ENCODE measurements around the gene CAPN1. TPM values are rescaled to one million over a fixed set of nuclear protein-coding genes. Genes with fewer than 3 reads are reported as not detected.
"Not testable (repeated sequence)": the region's sequence is repeated elsewhere in the genome, so short reads cannot be mapped to it uniquely, and the experiment has no call there.

CAPN1 gene
- total and polyA plus RNA-seq, 2 experiments from 2014 or later, result 106 to 145 TPM

DNA sequence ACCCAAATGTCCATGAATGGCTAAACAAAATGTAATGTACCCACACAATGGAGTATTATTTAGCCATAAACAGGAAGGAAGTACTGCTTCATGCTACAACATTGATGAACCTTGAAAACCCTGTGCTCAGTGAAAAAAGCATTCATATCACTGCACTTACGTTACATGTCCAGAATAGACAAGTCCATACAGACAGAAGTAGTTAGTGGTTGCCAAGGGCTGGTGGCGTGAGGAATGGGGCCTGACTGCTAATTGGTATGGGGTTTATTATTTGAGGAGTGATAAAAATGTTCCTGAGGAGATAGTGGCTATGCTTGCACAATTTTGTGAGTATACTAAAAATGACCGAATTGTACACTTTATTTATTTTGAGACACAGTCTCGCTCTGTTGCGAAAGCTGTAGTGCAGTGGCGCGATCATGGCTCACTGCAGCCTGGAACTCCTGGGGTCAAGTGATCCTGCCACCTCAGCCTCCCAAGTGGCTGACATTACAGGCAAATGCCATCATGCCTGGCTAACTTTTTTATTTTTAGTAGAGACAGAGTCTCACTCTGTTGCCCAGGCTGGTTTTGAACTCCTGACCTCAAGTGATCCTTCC, 39.7 kb upstream of the CAPN1 start:
- no peaks in the 10 kb centered on the region for H3K79me2 ChIP-seq (ENCODE audit: insufficient read depth)
- no peaks in the 10 kb centered on the region for H3K4me1 ChIP-seq (ENCODE audit: insufficient read depth)
- no peaks in the 10 kb centered on the region for H3K9me3 ChIP-seq (ENCODE audit: low read depth)
- no peaks in the 10 kb centered on the region for H4K20me1 ChIP-seq (ENCODE audit: insufficient read depth)
- DNase-seq, result no peak
- no peaks in the 10 kb centered on the region for H3K9me2 ChIP-seq (ENCODE audit: insufficient read depth)
- WGBS, 2 experiments (ENCODE audit: low coverage in 1 of 2, low lambda C conversion rate in 2 of 2, missing lambda C conversion rate in 2 of 2), result 83 to 85% methylated on average over 7 of the region's 7 CpGs
- in situ Hi-C loops (cut with MboI), result no loop called here
- H2AFZ ChIP-seq, result no peak overlapping the region
- H3K27ac ChIP-seq, result no peak overlapping the region
- H3K36me3 ChIP-seq (ENCODE audit: low read depth), result no peaks in the 10 kb centered on the region
- no peaks in the 10 kb centered on the region for H3F3A ChIP-seq (ENCODE audit: insufficient read depth)
- no peak overlapping the region for H3K4me2 ChIP-seq (ENCODE audit: unreplicated experiment)
- H3K4me3 ChIP-seq, result no peak overlapping the region
- no peak for TF ChIP-seq EZH2 (IDR thresholded peaks at IDR 0.05; ENCODE audit: insufficient read depth, poor library complexity, severe bottlenecking)
- TF ChIP-seq EZH2phosphoT487 (IDR thresholded peaks at IDR 0.05; ENCODE audit: insufficient read depth, low read depth), result no peak
- no peak overlapping the region for H3K9ac ChIP-seq
- H3K27me3 ChIP-seq (replicated peaks; ENCODE audit: insufficient read depth), result no peaks in the 10 kb centered on the region

DNA sequence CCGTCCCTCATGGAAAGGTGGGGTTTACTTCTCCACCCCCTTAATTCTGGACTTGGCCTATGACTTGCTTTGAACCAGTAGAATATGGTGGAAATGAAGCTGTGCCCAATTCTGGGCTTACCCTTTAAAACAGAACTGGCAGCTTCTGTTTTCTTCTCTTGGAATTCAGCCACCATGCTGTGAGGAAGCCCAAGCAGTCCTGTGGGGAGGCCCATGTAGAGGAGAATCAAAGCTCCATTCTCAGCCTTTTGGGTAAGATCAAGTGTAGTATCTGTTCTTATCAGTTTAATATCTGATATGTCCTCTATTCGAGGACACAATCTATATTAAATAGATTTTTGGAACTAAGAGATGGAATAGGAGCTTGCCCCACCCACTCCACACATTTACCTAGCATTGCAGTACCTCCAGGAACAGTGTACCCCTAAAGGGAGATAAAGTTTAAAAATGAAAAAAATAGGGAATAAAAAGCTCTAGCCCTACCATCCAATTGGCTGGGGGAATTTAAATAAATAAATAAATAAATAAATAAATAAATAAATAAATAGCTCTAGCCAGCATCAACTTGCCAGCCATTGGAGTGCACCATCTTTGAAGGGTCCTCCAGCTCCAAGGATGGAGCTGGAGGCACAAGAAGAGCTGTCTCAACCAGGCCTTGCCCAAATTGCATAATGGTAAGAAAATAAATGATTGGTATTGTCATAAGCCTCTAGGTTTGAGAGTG, 34.2 kb upstream of the CAPN1 start:
- H3K9me2 ChIP-seq (ENCODE audit: insufficient read depth), result no peaks in the 10 kb centered on the region
- no peak overlapping the region for H3K4me2 ChIP-seq (ENCODE audit: unreplicated experiment)
- H3K9me3 ChIP-seq (ENCODE audit: low read depth), result no peaks in the 10 kb centered on the region
- H3K36me3 ChIP-seq (ENCODE audit: low read depth), result no peaks in the 10 kb centered on the region
- in situ Hi-C loops (cut with MboI), result no loop called here
- no peak overlapping the region for H3K27ac ChIP-seq
- no peaks in the 10 kb centered on the region for H3K27me3 ChIP-seq (replicated peaks; ENCODE audit: insufficient read depth)
- no peak overlapping the region for H3K9ac ChIP-seq
- no peak overlapping the region for H3K4me3 ChIP-seq
- H2AFZ ChIP-seq, result no peak overlapping the region
- H3F3A ChIP-seq (ENCODE audit: insufficient read depth), result peaks cover 21% of the 10 kb centered on the region; the same call in 1 of the 2 replicates
- no peaks in the 10 kb centered on the region for H4K20me1 ChIP-seq (ENCODE audit: insufficient read depth)
- H3K4me1 ChIP-seq (ENCODE audit: insufficient read depth), result peaks cover 13% of the 10 kb centered on the region
- DNase-seq, result no peak
- WGBS, 2 experiments (ENCODE audit: low coverage in 1 of 2, low lambda C conversion rate in 2 of 2, missing lambda C conversion rate in 2 of 2), result 51 to 61% methylated on average over 2 of the region's 2 CpGs
- no peaks in the 10 kb centered on the region for H3K79me2 ChIP-seq (ENCODE audit: insufficient read depth)
- TF ChIP-seq EZH2phosphoT487 (IDR thresholded peaks at IDR 0.05; ENCODE audit: insufficient read depth, low read depth) (no peak), EZH2 (IDR thresholded peaks at IDR 0.05; ENCODE audit: insufficient read depth, poor library complexity, severe bottlenecking) (no peak)

DNA sequence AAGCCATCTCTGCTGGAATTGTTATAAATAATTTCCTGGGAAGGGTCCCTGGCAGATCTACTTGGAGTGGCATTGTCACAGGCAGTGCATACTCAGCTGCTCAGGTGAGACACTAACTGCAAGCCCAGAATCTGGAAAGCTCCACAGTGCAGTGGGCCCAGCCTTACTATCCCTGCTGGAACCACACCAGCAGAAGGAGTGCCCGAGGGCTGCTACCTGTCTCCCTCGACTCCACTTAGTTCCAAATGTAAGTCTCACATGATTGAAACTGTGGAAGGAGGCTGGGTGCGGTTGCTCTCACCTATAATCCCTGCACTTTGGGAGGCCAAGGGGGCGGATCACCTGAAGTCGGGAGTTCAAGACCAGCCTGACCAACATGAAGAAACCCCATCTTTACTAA, 33.1 kb upstream of the CAPN1 start:
- no peaks in the 10 kb centered on the region for H4K20me1 ChIP-seq (ENCODE audit: insufficient read depth)
- H3K9ac ChIP-seq, result no peak overlapping the region
- H3K4me2 ChIP-seq (ENCODE audit: unreplicated experiment), result no peak overlapping the region
- H2AFZ ChIP-seq, result no peak overlapping the region
- H3K9me2 ChIP-seq (ENCODE audit: insufficient read depth), result no peaks in the 10 kb centered on the region
- no peaks in the 10 kb centered on the region for H3K79me2 ChIP-seq (ENCODE audit: insufficient read depth)
- 76 to 83% methylated on average over 5 of the region's 5 CpGs for WGBS, 2 experiments (ENCODE audit: low coverage in 1 of 2, low lambda C conversion rate in 2 of 2, missing lambda C conversion rate in 2 of 2)
- H3K4me3 ChIP-seq, result no peak overlapping the region
- H3K27me3 ChIP-seq (replicated peaks; ENCODE audit: insufficient read depth), result no peaks in the 10 kb centered on the region
- no peak overlapping the region for H3K27ac ChIP-seq
- DNase-seq, result no peak
- H3F3A ChIP-seq (ENCODE audit: insufficient read depth), result peaks cover 21% of the 10 kb centered on the region; the same call in 1 of the 2 replicates
- in situ Hi-C loops (cut with MboI), result no loop called here
- no peaks in the 10 kb centered on the region for H3K9me3 ChIP-seq (ENCODE audit: low read depth)
- TF ChIP-seq EZH2phosphoT487 (IDR thresholded peaks at IDR 0.05; ENCODE audit: insufficient read depth, low read depth), result no peak
- TF ChIP-seq EZH2 (IDR thresholded peaks at IDR 0.05; ENCODE audit: insufficient read depth, poor library complexity, severe bottlenecking), result no peak
- peaks cover 13% of the 10 kb centered on the region for H3K4me1 ChIP-seq (ENCODE audit: insufficient read depth)
- no peaks in the 10 kb centered on the region for H3K36me3 ChIP-seq (ENCODE audit: low read depth)

DNA sequence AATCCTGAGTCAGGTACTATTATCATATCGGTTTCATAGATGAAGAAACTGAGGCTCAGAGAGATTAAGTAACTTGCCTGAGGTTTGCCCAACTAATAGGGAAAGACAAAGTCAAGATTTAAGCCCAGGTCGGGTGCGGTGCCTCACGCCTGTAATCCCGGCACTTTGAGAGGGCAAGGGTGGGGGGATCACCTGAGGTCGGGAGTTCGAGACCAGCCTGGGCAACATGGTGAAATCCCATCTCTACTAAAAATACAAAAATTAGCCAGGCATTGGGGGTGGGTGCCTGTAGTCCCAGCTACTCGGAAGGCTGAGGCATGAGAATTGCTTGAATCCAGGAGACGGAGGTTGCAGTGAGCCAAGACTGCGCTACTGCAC, 31.6 kb upstream of the CAPN1 start:
- H3K9me3 ChIP-seq (ENCODE audit: low read depth); H4K20me1 ChIP-seq (ENCODE audit: insufficient read depth); H3K36me3 ChIP-seq (ENCODE audit: low read depth); in situ Hi-C loops (cut with MboI); H3K9me2 ChIP-seq (ENCODE audit: insufficient read depth); H3K27me3 ChIP-seq (replicated peaks; ENCODE audit: insufficient read depth); H3K79me2 ChIP-seq (ENCODE audit: insufficient read depth); DNase-seq: not testable (repeated sequence)
- Histone ChIP-seq H3K4me2 (ENCODE audit: unreplicated experiment) (peak overlapping the region; percentile 44), H2AFZ (peak overlapping the region; percentile 19; the same call in 1 of the 2 replicates), H3K4me3 (0 out of 2 replicates have a peak overlapping the region, but pooled peaks have one; percentile 30), H3K9ac (peak overlapping the region; percentile 44), H3K27ac (peak overlapping the region; percentile 53), H3F3A (ENCODE audit: insufficient read depth) (peaks cover 21% of the 10 kb centered on the region; the same call in 1 of the 2 replicates), H3K4me1 (ENCODE audit: insufficient read depth) (peaks cover 13% of the 10 kb centered on the region)
- WGBS, 2 experiments (ENCODE audit: low coverage in 1 of 2, low lambda C conversion rate in 2 of 2, missing lambda C conversion rate in 2 of 2), result 50 to 53% methylated on average over 10 of the region's 10 CpGs
